Measurements from ENCODE around the gene SIRT3.

The SIRT3 gene

DNA sequence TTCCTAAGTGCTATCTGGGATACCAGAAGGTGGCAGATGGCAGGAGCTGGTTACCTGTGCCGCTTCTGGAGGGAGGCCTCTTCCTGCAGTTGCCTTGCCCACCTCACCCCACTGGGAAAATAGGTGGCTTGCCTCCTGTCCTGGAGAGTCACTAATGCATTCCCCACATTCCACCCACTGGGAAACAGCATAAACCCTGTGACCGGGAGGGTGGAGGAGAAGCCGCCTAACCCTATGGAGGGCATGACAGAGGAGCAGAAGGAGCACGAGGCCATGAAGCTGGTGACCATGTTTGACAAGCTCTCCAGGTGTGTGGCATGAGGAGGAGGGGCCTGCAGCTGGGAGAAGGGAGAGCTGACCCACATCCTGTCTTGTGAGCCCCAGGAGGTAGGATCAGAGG is 23.0 kb downstream of the SIRT3 start:
- DNase-seq = no peak

DNA sequence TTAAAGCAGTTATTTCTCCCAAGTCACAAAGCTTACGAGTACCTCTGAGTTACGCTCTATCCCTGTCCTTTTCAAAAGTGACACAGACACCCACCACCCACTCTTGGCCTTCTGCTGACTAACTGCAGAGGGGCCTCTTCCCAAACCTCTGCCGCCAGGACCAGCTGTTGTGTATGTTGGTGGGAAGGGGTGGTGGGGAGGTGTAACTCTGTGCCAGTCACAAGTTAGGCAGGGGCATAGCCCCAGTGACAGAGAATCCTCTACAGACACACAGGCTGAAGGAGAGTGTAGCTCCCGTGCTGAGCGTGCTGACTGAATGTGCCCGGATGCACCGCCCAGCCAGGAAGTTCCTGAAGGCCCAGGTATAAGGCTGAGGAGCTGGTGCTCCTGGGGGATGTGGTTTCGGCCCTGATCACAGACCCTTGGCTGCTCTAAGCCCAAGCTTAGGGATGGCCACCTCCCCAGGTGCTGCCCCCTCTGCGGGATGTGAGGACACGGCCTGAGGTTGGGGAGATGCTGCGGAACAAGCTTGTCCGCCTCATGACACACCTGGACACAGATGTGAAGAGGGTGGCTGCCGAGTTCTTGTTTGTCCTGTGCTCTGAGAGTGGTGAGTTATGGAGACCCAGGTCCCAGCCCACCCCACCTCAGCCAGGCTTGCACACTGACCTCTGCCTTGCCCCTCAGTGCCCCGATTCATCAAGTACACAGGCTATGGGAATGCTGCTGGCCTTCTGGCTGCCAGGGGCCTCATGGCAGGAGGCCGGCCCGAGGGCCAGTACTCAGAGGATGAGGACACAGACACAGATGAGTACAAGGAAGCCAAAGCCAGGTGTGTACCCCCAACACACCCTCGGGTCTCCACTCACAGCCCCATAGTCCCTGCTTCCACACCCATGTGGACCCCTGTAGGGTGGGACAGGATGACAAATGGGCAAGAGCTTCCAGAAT is 23.7 kb downstream of the SIRT3 start:
- no peak for DNase-seq

DNA sequence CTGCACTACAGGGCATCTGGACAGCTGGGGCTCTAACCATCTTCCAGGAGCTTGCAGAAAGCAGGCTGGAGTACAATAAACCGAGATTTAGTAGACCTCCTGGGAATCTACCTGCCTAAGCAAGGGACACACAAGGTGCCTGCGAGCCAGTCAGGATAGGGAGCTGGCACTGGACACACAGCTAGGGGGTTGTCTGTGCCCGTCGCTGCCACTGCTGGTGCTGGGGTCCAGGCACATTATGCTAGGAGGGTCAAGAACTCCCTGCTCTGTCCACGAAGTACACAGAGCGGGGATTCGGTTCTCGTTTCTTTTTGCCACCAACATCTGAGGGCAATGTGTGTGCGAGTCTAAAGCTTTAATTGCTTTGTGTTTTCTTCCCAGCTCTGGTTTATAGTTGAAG is 24.4 kb downstream of the SIRT3 start:
- no peak for DNase-seq

DNA sequence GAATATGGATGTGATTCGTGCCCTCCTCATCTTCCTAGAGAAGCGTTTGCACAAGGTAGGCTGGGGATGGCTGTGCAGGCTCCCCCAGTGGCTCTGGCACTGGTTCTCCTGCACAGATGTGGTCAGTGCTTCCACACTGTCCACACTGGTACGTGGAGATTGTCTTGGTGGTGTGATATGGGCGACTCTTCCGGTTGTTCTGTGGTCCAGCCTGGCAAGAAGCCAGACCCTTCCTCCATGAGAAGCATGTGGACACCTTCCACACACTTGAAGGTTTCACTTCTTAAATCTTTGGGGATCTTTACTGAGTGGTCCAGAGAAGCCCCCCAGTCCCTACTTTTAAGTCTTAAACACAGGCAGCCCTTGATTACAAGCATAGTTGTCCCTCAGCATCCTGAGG is 24.8 kb downstream of the SIRT3 start:
- DNase-seq = no peak

DNA sequence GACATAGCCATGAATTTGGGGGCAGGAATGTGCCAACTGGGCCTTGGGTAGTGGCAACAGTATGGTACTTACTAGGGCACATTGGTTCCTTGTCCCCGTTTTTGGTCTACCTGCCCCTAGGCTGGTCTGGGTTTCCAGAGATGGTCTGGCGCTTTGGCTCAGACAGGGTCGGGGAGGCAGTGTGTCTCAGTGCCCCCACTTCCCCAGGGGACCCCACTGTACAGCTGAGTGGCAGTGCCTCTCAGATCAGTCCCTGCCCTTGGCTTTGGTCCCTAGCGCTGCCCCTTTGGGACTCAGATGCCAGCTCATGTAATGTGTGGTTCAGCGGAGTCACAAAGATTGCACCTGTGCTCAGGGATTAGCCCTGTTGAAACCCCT is 25.4 kb downstream of the SIRT3 start:
- DNase-seq = no peak

DNA sequence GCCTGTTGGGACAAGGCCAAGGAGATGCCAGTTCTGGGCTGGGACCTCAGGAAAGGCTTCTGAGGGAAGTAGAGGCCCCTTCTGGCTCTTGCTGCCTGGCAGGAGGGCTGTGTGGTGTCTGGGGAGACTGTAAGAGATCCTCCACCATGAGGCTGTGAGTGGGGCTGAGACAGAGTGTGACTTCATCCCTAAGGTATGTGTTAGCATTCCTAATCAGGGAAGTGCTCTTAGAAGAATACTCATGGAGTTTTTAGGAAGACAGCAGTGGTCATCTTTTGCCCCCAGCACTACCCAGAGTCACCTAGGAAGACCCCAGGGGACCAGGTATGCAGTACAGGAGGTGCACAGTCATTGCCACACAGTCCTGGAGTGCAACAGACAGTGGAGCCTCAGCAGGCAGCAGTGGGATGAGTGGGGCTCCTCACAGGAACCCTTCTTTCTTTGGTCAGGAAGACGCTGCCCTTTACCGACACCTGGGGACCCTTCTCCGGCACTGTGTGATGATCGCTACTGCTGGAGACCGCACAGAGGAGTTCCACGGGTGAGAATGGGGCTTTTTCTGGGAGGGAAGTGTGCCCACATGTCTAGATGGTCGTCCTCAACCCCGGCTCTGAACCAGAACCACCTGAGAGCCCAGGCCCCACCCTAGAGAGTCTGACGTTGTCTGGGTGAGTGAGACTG is 25.9 kb downstream of the SIRT3 start:
- no peak for DNase-seq

DNA sequence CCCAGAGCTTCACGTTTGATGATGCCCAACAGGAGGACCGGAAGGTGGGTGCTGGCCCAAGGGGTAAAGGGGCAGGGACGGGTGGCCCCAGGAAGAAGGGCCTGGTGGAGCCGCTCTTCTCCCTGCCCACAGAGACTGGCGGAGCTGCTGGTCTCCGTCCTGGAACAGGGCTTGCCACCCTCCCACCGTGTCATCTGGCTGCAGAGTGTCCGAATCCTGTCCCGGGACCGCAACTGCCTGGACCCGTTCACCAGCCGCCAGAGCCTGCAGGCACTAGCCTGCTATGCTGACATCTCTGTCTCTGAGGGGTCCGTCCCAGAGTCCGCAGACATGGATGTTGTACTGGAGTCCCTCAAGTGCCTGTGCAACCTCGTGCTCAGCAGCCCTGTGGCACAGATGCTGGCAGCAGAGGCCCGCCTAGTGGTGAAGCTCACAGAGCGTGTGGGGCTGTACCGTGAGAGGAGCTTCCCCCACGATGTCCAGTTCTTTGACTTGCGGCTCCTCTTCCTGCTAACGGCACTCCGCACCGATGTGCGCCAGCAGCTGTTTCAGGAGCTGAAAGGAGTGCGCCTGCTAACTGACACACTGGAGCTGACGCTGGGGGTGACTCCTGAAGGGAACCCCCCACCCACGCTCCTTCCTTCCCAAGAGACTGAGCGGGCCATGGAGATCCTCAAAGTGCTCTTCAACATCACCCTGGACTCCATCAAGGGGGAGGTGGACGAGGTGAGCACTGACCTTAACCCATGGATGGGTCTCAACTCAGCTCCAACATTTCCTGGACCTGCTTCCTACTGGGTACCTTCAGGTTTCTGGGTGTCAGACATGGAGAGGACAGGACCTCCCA is 26.6 kb downstream of the SIRT3 start:
- peak; percentile 40 for DNase-seq

DNA sequence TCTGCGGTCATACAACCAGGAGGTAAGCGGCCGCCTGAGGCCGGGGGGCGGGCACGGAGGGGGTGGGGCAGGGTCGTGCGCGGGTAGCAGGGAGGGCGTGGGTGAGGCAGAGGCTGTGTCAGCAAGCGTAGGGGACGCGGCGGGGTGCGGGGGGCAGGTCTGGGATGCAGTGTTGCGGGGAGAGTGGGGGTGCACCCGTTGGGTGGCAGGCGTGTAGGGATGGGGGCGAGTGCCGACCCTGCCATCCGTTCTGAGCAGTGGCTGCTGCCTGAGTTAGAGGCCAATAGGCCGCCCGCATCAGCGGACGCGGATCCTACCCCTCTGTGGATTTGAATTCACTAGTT is 27.3 kb downstream of the SIRT3 start:
- DNase-seq = no peak

DNA sequence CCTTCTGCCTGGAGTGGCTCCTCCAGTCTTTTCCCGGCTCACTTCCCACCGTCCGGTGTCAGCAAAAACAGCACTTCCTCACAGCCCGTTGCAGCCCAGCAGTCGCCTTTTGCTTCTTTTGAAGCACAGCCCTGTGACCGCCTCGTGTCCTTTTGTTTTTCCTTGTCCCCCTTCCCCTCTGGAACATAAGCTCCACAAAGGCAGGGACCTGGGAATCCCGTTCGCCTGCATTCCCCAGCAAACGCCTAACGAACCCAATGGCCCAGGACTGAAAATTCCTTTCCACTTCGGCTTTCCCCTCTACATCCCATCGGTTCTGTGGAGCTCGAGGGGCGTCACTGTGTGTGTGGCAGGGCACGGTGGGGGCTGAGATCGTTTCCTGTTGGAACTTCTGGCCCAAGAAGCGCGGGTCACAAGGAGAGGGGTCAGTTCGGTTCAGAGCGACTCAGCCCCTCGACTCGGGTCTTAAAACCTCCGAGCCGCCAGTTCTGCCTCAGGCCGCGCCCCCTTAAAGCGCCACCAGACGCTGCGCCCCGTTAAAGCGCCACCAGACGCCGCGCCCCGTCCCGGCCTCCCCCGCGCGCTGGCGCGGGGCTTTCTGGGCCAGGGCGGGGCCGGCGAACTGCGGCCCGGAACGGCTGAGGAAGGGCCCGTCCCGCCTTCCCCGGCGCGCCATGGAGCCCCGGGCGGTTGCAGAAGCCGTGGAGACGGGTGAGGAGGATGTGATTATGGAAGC is 27.8 kb downstream of the SIRT3 start:
- DNase-seq = peak; percentile 66

DNA sequence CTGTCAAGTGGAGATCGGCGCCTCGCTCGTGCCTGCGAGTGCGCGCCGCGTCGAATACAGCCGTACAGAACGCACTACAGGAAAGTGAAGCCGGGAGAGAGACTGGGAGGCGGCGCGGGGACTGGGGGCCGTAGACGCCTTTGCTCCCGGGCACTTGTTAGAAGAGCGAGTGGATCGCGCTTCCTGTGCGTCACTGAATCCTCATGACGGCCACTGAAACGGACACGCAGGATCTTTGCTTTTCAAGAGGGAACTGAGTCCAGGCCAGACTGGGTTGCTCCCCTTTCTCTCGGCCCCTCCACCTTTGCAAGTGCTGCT is 28.3 kb downstream of the SIRT3 start:
- DNase-seq = peak; percentile 45

DNA sequence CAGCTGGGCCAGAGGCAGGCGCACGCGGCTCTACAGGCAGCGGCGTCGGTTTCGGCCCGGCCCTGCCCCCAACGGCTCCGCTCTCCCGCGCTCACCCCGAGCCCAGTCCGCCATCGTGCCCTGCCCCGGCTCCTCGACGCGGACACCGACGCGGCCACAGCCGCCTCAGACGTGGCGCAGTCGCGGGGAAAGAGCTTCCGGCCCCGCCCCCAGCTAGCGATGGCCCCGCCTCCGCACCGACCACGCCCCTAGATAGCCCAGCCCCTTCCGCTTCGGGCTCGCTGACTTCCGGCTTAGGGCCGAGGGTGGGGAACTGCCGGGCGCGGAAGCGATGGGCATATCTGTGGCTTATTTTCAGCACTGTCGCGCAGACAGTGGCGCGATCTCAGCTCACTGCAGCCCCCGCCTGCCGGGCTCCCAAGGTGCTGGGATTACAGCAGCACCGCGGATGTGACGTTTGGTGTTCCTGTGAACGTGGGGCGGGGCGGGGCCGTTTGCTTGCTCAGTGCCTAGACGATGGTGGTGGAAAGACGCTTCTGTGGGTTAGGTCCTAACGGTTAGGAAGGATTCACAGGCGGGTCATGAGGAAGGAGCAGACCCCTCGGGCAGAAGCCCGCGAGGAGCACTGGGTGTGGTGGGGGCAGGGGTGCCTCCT is 28.8 kb downstream of the SIRT3 start, which contains the start of the genes BET1L and RIC8A:
Gene BET1L (minus strand): TSS at position 192 of the 655 bp plus-strand sequence. CDS start 78 bp downstream, at position 114.
Gene RIC8A (plus strand): TSS at position 501 of the 655 bp plus-strand sequence. CDS start 1,147 bp downstream, outside the sequence.
- DNase-seq = peak; percentile 99

DNA sequence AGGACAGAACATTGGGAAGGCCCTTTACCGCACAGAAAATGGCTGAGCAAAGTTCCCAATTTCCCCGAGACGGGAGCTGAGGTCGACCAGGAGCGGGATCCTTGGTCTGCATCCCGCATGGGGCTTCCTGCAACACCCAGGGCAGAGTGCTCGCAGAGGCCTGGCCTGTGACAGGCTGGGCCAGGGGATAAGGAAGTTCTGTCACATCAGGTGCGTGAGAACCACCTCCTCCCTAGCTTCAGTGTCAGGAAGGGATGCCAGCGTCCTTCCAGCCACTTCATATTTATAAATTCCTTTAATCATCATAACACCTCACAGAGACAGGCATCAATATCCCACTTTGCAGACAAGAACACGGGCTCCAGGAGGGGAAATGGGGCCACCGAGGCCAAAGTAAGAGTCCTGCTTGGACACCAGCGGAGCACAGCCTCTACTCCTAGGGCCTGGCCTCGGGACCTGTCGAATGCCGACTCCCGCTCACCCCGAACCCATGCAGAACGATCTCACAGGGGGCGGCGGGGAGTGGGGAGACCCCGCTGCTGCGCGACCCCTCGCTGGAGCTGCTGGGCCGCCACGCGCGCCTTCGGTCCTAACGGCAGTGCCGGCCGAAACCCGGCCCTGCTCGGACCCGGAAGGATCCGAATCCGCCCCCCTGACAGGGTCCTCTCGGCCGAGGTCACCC is 29.5 kb downstream of the SIRT3 start:
- DNase-seq = peak; percentile 27

DNA sequence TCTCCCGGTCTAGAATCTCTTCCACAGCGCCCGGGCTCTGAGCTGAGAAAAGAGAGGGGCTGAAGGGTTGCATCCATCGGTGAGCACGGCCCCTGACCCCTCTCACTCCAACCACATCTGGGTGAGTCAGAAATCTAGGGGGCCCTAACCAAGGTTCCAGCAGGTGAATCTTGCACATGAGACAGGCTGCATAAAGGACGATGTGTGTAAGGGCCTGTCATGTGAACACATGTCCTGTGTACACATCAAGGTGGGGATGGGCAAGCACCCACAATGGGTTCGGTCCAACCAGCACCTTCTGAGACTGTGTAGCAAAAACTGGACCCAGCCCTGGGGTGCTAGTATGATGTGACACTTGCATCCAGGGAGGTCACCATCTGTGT is 30.1 kb downstream of the SIRT3 start:
- no peak for DNase-seq

DNA sequence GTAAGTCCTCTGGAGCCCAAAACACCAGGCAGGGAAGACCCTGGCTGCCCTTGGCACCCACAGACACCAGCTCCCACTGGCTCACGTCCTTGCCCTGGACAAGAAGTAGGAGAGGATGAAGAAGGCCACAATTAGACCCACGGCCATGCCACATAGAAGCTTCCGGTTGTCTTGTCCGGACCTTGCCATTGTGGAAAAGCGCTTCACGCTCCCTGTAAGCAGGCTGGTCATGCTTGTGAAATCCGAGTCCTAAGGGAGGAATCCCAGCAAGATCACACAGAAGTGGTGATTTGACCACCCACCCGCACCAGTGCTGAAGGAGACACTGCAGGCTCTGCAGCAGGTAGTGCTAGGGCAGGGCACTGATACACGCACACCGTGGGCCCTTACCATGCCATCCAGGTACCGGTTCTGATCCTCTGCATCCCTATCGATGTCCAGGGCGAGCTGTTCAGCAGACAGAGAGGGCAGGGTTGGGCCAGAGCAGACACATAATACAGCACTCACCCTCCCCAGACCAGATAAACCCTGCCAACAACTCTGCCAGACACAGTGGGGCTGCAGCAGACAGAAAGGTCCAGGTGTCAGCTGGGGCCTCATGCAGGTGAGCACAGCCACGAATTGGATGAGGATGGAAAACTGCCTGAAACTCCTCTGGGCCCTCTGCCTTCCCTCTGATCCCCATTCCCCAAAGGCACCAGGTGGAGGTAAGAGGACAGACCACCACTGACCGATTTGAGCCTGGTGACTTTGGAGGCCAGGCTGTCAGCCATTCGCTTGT is 30.7 kb downstream of the SIRT3 start:
- no peak for DNase-seq

DNA sequence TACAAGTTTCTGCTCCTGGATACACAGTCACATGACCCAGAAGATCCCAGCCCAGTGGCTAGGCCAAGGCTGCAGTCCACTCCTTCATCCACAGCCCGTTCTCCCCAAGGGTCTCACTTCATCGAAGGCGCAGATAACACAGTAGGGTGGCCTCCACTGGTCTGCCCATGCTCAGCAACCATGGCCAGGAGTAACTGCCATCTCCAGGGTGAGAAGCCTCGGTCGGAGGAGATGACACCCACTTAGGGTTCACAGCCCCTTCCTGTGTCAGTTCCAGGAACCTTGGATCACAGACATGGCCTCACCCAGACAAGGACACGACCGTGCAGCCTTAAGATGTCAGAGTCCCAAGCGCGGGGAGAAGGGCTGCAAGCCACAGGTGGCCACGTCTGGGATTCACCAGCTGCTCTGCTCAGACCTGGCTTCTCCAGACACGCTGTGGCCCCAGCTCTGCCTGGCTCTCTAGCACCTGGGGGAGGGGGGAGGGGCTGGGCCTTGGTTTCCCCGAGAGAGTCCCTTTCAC is 31.5 kb downstream of the SIRT3 start:
- no peak for DNase-seq

DNA sequence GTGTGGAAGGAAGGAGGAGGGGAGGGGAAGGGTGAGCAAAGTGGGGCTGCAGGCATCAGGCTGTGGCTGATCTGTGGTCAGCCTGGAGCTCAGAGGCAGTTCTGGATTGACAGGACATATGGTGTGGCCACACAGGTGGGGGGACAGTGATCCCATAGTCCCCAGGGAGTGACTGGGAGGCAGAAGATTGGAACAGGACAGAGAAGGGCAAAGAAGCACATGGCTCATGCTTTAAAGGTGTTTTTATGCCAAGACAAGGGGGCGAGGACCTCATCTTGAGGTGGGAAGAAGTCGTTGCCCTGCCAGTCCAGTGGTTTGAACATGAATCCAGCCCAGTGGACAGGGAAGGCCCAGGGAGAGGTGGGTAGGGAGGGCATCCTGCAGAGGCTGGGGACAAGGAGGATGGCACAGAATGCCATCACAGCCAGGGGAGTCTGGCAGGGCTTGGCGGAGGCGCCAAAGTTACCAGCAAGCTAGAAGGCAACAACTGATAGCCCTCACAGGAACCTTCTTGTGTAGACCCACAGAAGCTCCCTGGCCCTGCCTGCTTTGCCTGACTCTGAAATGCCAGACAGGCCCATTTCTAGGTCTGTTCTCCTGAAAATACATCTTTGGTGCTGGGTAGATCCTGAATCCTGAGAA is 32.1 kb downstream of the SIRT3 start:
- DNase-seq = no peak

DNA sequence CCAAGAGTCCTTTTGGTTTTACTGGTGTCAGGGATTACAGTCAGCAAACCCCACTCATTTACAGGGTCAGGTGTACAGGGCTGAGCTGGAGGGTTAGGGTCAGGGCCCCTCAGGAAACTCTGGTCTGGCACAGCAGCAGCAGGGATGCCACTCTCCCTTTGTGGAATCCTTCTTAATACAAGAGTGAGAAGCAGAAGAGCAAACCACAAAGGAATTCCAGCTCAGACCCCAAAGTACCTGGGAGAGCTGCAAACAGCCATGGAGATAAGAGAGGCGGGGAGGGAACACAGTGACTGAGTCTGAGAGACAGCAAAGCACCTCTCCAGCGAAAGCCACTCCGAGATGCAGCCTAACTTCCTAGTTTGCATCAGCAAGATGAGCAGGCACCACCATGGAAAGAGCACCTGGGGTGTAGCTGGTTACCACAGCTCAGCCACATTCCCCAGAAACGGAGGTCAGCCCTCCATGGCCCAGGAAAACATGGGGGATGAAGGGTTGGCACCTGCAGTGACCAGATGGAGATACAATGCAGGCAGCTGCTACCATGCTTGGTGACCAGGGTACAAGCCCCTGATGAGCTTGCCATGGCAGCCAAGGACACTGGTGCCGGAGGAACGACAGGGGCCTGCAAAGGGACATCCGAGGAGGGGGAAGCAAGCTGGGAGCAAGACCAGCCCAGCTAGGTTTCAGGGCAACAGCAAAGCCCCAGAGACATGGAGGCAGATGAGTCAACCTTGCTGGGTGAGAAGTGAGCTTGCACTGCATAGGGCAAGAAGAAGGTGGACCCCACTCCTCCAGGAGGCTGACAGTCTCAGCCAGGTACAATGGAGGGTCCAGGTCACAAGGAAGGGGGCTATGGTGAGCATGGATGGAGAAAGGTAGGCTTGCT is 32.8 kb downstream of the SIRT3 start:
- DNase-seq = no peak

DNA sequence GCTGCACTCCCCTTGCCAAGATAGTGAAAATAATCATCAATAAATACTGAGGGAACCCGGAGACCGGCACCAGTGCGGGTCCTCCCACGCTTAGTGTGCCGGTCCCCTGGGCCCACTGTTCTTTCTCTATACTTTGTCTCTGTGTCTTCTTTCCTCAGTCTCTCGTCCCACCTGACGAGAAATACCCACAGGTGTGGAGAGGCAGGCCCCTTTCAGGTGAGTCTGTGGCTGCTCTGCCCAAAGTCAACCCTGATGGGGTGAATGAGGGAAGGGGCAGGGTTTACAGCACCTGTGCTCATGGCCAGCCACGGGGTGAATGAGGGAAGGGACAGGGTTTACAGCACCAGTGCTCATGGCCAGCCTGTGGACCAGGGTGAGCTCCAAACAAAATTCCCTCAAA is 33.7 kb downstream of the SIRT3 start:
- no peak for DNase-seq

DNA sequence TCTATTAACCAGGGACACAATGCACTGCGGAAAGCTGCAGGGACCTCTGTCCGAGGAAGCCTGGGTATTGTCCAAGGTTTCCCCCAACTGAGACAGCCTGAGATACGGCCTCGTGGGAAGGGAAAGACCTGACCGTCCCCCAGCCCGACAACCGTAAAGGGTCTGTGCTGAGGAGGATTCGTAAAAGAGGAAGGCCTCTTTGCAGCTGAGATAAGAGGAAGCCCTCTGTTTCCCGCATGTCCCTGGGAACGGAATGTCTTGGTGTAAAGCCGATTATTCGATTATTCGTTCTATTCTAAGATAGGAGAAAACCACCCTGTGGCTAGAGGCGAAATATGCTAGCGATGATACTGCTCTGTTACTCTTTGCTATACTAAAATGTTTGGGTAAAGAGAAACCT is 34.2 kb downstream of the SIRT3 start:
- DNase-seq = peak; percentile 24

All from MV-4-11 (cell line).